GM19463 (cell line): Measurements from ENCODE around the gene SVIL.
"Not testable (repeated sequence)": the region's sequence is repeated elsewhere in the genome, so short reads cannot be mapped to it uniquely, and the experiment has no call there.

Source experiments
- ATAC-seq: cut with Tn5 transposase; IDR thresholded peaks from one replicate; pipeline ENCODE4 v1.9.1; 2021; ENCODE audit warnings: mild to moderate bottlenecking, moderate library complexity; ENCODE audit not compliant: unreplicated experiment

The SVIL gene

DNA sequence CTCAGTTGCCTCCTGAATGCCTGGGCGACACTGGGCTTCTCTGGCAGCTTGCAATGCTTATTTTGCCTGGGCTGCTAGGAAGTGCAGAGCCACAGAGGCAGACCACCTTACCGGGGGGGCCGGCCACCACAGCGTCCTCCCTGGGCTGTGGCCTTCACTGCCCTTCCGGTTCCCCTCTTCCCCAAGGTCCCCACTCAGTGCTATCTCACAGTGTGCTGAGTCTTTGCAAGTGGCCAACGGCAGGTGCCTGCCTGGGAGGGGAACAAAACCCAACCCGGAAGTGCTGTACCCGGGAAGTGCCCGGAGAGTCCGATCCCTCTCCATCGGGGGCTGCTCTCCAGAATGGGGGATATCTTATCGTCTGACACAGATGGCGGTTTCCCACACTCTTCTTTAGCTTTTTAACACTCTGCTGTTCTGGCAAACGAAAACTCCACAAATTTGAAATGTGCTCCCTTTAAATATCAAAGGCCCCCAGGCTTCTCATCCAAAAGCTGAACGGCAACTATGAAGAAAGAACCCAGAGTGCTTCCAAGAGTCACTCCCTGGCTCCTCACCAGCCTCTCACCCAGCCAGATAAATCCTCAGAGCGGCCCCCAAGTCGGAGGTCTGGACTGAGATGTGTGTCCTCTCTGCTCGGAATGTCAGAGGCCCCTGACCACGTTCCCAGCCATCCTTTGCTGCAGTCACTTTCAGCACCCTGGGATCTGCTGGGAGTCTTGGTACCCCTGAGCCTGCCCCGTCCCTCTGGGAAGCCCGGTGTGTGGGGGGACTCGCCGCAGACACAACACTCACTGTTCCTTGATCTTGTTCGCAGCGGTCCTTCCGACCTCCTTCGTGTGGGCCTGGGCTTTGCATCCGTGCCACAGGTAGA, 165.1 kb downstream of the SVIL start:
- no peak for ATAC-seq

DNA sequence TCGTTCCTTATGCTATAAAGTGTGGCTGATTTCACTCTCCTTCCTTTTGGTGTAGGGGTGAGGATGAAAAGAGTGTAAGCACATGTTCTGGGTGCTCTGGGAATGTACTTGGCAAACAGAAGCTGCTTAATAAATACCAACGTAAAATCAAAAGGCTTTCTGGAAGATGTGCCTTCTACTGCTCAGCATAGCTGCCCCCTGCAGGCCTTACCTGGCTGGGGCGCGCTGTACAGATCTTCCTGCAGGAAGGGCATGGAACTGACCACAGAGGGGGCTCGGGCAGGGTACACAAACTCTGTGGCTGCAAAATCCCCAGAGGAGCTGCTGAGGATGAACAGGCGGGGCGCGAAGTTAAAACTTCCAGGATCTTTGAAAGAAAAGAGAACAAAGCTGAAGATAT, 169.4 kb downstream of the SVIL start:
- ATAC-seq: no peak

DNA sequence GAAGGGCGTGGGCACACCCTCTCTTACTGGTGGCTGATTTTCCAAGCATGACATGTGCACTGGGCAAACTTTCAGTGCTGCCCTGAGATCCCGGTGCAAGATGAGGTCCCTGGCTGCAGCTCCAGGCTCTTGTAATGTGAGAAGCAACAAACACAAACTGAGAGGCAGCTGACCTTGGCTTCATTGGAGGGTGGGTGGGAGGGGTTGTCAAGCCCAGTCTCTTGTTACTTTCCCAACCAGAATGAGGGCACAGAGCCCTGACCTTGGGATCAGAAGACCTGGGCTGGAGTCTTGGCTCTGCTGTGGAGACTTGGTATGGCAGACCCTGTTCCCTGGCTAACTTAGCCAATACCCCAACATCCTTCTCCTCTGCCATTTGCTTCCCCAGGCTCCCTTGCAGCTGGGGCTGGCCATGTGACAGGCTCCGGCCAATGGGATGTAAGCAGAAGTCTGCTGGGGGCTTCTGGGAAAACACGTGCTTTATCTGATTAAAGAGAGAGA, 170.1 kb downstream of the SVIL start:
- ATAC-seq: not testable (repeated sequence)

DNA sequence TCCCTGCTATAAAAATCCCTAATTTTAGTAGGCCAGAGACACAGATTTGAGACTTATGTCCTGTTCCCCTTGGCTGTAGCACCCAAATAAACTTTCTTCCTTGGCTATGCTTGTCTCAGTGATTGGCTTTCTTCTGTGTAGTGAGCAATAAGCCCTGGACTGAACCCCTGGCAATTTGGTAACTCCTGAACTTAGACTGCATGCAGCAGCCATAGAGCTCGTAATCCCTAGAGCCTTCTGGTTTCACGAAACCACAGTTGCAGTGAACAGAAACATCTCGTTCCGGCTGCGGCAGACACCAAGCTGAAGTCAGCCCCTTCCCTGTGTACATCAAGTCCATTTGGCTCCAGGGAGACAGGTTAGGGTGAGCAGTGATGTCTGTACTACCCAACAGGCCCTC, 173.7 kb downstream of the SVIL start:
- no peak for ATAC-seq

DNA sequence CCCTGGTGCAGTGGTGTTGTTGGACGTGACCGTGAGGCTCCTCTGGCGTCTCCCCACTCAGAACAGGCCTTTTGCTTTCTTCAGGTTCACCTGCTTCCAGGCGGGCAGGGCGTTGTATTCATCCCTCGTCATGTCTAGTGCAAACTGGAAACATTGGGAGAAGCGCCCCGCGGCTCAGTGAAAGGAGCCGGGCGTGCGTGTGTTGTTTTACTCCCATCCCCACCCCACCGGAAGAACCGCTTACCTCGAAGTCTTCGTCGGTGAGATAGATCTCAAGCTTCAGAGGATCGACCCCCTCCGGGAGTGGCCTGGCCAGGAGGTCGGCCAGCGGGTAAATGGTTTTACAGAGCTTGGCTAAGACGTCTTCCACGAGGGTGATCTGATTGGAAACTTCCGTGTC, 176.6 kb downstream of the SVIL start:
- ATAC-seq: not testable (repeated sequence)

DNA sequence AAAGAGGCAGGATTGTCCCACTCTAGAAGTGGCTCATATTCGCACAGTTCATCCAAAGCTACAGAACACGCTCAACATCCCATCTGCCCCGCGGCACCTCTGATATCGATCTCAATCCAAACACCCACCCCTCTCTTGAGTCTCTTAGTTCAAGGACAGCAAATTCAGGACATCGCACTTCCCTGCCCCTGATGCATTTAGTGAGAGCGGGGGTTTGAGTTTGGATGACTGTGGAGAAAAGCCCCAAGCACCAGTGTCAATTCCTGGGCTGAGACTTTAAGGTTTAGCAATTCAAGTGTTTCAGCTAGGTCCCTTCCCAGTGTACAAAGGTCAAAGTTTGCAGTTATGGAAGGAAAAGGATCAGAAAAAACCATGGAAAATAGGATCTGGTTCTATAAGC, 179.7 kb downstream of the SVIL start:
- no peak for ATAC-seq

DNA sequence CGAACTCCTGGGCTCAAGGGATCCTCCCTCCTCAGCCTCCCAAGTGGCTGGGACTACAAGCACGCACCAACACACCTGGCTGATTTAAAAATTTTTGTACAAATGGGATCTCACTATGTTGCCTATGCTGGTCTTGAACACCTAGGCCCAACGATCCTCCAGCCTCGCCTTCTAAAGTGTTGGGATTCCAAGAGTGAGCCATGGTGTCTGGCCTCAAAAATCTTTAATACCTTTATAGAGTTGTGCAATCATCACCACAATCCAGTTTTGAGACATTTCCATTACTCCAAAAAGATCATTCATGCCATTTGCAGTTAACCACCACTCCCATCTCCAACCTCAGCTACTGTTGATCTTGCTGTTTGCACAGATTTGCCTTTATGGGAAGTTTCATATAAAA, 180.5 kb downstream of the SVIL start:
- ATAC-seq: no peak

DNA sequence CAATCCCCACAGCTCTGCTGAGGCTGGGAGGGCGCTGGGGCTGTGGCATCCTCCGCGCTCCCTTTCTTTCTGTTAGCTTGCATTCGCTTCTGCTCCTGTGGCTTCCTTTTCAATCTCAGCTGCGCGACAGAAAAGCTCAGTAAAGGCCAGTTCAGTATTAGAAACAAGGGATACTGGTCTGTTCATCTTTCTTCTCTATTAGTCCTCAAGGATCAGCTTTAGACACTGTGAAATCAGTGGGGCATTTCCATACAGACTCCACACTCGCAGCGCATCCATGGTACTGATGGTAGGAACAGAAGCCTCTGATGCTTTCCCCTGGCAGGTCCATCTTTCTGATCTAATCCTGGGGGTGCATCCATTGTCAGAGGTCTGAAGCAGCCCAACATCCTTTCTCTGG, 182.2 kb downstream of the SVIL start:
- ATAC-seq: no peak

DNA sequence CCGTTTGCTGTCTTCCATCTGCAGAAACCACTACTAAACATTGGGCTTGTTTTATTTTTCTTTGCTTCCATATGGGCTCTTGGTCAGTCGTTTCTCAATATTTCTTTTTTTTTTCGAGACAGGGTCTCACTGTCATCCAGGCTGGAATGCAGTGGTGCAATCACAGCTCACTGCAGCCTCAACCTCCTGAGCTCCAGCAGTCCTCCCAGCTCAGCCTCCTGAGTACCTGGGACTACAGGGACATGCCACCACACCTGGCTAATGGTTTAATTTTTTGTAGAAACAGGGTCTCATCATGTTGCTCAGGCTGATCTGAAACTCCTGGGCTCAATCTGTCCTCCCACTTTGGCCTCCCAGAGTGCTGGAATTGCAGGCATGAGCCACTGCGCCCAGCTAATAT, 182.8 kb downstream of the SVIL start:
- no peak for ATAC-seq

DNA sequence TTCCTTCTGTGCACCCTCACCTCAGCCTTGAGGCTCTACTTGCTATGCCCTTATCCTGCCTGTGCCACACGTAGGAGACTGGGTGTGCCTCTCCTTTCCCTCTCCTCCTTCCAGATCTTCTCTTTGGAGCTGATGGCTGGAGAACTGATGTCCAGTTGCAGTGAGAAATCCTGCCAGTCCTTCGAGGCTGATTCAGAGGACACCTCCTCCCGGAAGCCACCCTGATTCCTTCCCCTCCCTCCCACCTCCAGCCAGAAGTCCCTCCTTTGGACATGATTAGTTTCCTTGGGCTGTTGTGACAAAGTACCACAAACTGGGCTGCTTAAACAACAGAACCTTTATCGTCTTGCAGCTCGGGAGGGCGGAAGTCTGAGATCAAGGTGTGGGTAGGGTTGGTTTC, 184.4 kb downstream of the SVIL start:
- no peak for ATAC-seq

DNA sequence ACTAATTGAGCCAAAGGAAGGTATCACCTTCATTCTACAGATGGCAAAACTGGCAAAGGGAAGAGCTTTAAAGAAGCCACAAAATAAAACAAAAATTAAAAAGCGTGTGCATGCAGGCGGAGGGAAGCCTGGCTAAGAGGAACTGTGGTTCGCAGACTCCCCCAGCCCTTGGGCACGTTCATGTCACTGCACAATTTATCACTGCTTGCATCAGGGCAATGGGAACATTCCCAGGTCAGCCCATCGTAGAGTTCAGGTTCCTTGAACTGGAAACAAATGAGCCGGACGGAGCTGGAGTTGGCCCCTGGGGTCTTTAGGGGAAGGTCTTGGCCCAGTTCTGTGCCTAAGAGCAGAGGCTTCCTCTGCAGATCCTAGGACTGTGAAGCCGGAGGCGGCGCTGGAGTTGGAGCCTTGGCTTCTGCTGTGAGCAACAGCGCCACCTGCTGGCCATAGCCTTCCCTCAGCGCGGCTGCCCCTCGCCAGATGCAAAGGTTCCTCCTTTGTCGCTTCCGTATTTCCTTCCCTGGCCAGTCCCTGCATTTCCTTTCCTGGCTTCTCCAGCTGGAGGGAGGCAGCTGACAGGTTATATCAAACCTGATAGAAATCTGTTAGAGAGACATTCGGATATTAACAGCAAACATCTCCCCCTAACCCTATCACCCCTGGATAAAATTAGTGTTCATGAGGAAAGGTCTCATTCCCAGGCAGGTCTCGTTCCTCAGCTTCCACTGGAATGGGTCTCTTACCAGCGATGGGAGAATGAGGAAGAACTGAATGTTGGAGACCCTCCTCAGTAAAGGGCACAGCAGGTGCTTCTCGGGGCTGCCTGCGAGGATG, 185.8 kb downstream of the SVIL start:
- ATAC-seq: peak; percentile 86

DNA sequence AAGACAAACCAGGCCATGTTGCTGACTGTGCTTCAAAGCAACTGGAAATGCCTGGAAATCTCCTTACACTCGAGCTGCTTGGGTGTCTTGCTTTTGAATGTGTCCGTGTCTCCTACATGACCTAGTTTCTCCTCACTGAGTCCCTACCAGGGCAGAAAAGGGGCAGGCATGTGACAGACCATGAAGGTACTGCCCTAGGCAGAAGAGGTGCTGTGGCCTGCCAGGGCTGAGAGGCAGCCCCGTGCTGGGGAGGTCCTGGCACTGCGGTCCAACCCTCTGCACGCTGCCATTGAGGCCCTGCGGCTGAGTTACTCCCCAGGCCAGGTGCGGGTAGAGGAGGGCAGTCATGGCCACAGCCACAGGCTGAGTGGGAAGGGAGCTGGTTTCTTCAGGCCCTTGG, 186.6 kb downstream of the SVIL start:
- no peak for ATAC-seq

DNA sequence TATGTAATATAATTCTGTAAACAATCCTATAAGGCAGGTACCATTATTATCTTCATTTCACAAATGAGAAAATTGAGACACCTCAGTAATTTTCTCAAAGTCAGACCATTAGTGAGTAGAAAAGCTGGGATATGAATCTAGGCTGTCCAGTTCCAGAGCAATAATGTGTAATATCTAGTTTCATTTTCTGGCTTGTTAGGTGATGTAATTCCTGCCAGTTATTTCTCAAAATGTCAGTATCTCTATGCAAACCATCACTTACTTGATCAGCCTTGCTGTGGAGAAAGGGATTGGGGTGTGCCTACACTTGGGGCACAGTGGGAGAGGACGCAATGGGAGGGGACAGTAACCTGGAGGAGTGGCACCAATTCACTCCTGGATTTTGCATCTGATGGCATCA, 188.4 kb downstream of the SVIL start:
- no peak for ATAC-seq

DNA sequence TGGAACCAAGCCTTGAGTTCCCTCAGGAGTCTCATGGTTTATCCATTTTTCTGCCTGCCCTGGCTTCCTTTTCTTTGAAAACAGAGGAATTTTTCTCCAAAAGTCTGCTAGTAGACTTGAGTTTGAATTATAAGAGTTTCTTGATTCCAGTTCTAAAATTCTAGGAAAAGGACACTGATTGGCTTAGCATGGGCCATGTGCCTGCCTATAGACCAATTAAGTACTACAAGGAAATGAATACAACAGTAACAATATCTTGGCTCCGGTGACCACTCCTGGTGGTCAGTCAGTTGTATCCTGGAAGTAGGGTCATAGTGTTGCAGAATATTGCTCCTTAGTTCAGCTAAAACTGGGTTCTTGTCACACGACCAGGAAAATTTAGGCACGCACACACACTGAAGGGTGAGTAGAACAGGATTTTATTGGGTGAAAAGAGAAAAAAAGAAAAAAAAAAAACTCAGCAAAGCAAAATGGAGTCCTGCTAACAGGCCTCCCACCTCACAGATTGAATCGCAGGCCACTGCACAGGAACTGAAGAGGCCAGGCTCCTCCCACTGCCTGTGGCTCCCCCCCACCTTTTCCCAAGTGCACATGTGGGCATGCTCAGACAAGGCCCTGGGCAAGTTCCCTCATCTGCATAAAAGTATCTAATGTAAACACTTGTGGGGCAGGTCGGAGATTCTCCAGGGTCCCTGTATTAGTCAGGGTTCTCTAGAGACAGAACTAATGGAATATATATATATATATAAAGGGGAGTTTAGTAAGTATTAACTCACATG, 190.8 kb downstream of the SVIL start:
- ATAC-seq: no peak

DNA sequence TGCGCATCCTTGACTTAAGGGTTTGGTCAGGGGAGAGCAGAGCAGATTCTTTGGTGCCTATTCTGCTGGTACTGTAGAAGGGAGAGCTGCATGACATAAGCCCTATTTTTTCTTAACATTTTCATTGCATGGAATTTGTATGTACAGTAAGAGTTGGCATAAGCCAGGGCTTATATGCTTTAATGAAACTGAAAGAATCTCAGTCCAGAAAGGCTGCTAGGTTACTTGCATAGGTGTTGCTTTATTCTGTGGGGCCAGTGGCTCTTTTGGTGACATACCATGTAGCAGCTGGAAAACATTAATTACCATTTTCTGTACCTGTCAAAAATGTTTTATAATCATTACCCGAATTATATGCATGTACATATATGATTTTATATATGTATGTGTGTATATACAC, 193.8 kb downstream of the SVIL start:
- no peak for ATAC-seq

DNA sequence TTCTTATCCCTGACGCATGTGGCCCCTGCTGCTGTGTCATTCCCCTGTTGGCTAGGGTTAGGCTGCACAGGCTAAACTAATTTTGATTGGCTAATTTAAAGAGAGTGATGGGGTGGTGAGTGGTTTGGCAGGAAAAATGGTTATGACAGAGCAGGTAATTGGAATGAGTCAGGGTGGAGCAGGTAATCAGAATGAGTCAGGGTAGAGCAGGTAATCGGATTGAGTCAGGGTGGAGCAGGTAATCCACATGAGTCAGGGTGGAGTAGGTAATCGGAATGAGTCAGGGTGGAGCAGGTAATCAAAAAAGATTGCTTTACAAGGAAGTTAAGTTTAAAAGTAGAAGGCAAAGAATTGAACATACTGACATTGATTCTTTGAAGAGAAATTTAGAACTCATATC, 195.8 kb downstream of the SVIL start:
- not testable (repeated sequence) for ATAC-seq

DNA sequence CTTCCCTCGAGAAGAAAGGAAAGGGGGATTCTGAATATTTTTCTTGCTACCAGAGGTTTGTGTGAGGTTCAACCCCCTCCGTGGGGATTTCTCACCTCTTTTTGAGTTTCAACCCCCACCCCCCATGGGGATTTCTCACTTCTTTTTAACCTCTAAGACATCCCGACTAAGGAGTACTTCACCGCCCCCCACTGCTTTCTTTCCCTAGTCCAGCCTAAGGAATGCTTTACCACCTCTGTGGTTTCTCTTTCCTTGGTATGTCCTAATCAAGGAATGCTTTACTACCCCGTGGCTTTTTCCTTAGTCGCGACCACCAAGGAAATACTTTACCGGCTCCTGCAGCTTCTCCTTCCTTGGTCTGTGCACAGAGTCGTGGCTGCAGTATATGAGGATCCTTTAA, 196.5 kb downstream of the SVIL start:
- no peak for ATAC-seq

DNA sequence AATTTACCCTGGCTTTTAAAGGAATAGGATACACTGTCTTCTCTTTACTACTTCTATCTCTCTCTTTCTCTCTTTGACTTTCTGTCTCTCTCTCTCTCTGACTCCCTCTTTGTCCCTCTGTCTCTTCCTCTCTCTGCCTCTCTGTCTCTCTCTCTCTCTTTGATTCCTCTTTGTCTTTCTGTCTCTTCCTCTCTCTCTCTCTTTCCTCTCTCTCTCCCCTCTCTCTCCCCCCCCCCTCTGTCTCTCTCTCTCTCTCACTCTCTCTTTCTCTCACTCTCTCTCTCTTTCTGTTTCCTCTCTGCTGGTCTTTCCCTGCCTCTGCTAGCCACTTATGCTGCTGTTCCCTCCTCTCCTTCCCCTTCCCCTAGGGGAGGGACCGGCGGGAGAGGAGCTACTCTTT, 196.9 kb downstream of the SVIL start:
- ATAC-seq: no peak

DNA sequence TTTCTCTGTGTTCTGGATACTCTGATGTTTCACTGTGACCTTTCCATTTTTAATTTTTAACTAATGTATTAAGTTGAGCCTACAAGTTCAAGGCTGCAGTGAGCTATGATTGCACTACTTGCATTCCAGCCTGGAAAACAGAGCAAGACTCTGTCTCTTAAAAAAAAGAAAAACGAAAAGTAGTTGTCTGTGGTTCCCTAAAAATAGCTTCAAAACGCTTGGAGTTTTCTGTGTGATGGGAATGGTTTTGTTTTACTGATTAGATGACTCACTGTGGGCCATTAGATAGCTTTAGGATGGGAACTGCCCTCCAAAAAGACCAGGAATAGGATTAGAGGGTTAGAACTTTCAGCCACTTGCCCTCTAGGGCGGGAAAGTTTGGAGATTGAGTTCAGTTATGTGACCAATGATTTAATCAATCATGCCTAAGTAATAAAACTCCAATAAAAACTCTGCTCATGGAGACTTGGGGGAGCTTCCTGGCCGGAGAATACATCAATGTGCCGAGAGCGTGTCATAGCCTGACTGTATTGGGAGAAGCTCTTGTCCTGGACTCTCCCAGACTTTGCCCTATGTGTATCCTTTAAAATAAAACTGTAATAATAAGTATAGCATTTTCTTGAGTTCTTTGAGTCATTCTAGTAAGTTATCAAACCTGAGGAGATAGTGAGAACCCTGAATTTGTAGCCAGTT, 198.8 kb downstream of the SVIL start:
- ATAC-seq: no peak

DNA sequence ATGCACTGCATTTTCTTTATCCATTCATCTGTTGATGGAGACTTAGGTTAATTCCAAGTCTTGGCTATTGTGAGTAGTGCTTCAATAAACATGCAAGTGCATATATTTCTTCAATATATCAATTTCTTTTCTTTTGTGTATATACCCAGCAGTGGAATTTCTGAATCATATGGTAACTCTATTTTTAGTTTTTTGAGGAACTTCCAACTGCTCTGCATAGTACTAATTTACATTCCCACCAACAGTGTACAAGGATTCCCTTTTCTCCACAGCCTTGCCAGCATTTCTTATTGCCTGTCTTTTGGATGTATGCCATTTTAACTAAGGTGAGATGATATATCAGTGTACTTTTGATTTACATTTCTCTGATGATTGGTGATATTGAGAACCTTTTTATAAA, 200.7 kb downstream of the SVIL start:
- no peak for ATAC-seq

DNA sequence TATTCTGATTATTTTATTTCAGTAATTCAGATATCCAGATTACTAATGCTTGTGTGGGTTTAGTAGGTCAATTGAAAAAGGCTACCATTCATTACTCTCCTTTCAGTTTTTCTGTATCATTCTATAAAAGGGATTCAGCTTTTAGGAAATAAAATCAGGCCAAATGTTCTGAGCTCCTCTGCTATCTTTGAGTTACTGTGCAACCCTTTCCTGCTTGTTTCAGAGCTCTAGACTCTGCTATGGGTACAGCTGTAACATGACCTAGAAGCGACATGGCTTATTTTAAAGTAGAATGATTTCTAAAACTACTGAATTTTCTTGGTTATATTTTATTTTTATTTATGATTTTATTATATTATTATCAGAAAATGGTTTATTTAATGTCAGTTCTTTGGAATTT, 203.1 kb downstream of the SVIL start:
- no peak for ATAC-seq
